OCI-LY1 (cell line): ENCODE data around the gene C17orf114.

Experiments
- H2AFZ ChIP-seq: fragments of 200-600 bp; sonication (generic), shearing (Covaris generic); 2 replicates; pipeline ENCODE4 v1.6.0; 2014; ENCODE audit warnings: antibody characterized with exemption, mild to moderate bottlenecking, low read length
- H3F3A ChIP-seq: fragments of 200-600 bp; sonication (generic), shearing (Covaris generic); 2 replicates; pipeline ENCODE4 v1.6.0; 2014; ENCODE audit warnings: mild to moderate bottlenecking, antibody characterized with exemption, low read length, moderate library complexity; ENCODE audit not compliant: insufficient read depth
- H3K27ac ChIP-seq: fragments of 200-600 bp; sonication (generic); 2 replicates; pipeline ENCODE4 v1.5.1; 2014; ENCODE audit warnings: low read length, mixed run types, mild to moderate bottlenecking, low read depth; ENCODE audit not compliant: poor library complexity, severe bottlenecking
- H3K27me3 ChIP-seq: fragments of 200-600 bp; sonication (generic); 2 replicates; pipeline ENCODE4 v1.6.0; 2014; ENCODE audit warnings: antibody characterized with exemption, mild to moderate bottlenecking, low read length, moderate library complexity; ENCODE audit not compliant: insufficient read depth
- H3K36me3 ChIP-seq: fragments of 200-600 bp; sonication (generic); 2 replicates; pipeline ENCODE4 v1.6.1; 2014; ENCODE audit warnings: mild to moderate bottlenecking, antibody characterized with exemption, low read length, moderate library complexity, mixed read lengths; ENCODE audit not compliant: insufficient read depth
- H3K4me1 ChIP-seq: fragments of 200-600 bp; sonication (generic); 2 replicates; pipeline ENCODE4 v1.5.1; 2014; ENCODE audit warnings: mild to moderate bottlenecking, low read length, moderate library complexity; ENCODE audit not compliant: insufficient read depth, severe bottlenecking
- H3K4me2 ChIP-seq: fragments of 200-600 bp; sonication (generic), shearing (Covaris generic); 2 replicates; pipeline ENCODE4 v1.6.1; 2014; ENCODE audit warnings: low read length
- H3K4me3 ChIP-seq: fragments of 200-600 bp; sonication (generic); 2 replicates; pipeline ENCODE4 v1.5.1; 2014; ENCODE audit warnings: low read length, low read depth, mild to moderate bottlenecking, mixed read lengths; ENCODE audit not compliant: poor library complexity, severe bottlenecking
- H3K79me2 ChIP-seq: fragments of 200-600 bp; shearing (Covaris generic); 2 replicates; pipeline ENCODE4 v1.6.1; 2016; ENCODE audit warnings: mixed run types, low read length, mixed read lengths; ENCODE audit not compliant: insufficient read depth
- H3K9ac ChIP-seq: fragments of 200-600 bp; sonication (generic), shearing (Covaris generic); 2 replicates; pipeline ENCODE4 v1.6.1; 2014; ENCODE audit warnings: mild to moderate bottlenecking, low read length, mixed read lengths
- H3K9me2 ChIP-seq: fragments of 200-600 bp; sonication (generic), shearing (Covaris generic); 2 replicates; pipeline ENCODE4 v1.6.1; 2014; ENCODE audit warnings: low read depth, mild to moderate bottlenecking, low read length, mixed read lengths
- H3K9me3 ChIP-seq: fragments of 200-600 bp; shearing (Covaris generic); 2 replicates; pipeline ENCODE4 v1.6.1; 2014; ENCODE audit warnings: low read length, mixed read lengths
- H4K20me1 ChIP-seq: fragments of 200-600 bp; sonication (generic), shearing (Covaris generic); 2 replicates; pipeline ENCODE4 v1.6.0; 2016; ENCODE audit warnings: mild to moderate bottlenecking, low read length; ENCODE audit not compliant: insufficient read depth
- EZH2 ChIP-seq: fragments of 200-600 bp; sonication (generic), shearing (Covaris generic); IDR thresholded peaks from 2 replicates; pipeline ENCODE4 v1.8.0; 2017; ENCODE audit warnings: borderline replicate concordance, mixed run types, mild to moderate bottlenecking, antibody characterized with exemption, low read length, moderate library complexity, mixed read lengths
- TF ChIP-seq, protein P1 (sequence below): fragments of 200-600 bp; sonication (generic), shearing (Covaris generic); IDR thresholded peaks from 2 replicates; pipeline ENCODE4 v1.5.1; 2017; ENCODE audit warnings: mild to moderate bottlenecking, antibody characterized with exemption, low read length, moderate library complexity, mixed read lengths

Gene C17orf114

DNA sequence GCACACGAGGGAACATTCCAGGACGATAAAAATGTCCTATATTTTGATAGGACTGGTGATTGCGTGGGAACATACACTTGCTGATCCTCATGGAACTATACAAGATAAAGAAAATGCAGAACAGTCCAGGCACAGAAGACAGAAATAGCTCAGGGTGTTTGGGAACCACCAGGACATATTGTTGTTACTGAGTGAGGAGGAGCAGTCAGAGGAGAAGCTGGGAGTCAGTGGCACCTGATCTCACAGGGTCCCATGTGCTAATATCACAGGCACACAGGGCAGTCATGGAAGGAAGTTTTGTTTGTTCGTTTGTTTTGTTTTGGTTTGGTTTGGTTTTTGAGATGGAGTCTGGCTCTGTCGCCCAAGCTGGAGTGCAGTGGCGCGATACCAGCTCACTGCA lies 10.6 kb upstream of the C17orf114 start:
- no peaks in the 10 kb centered on the region for H3K9me3 ChIP-seq
- H3K9me2 ChIP-seq: no peaks in the 10 kb centered on the region
- no peak overlapping the region for H2AFZ ChIP-seq
- H3K27ac ChIP-seq: no peak overlapping the region
- no peak overlapping the region for H3K9ac ChIP-seq
- no peaks in the 10 kb centered on the region for H4K20me1 ChIP-seq
- H3K36me3 ChIP-seq: no peaks in the 10 kb centered on the region; the same call in 1 of the 2 replicates
- no peaks in the 10 kb centered on the region for H3K79me2 ChIP-seq
- peaks cover 6% of the 10 kb centered on the region for H3K4me1 ChIP-seq
- H3K4me2 ChIP-seq: no peak overlapping the region
- TF ChIP-seq, protein P1, sequence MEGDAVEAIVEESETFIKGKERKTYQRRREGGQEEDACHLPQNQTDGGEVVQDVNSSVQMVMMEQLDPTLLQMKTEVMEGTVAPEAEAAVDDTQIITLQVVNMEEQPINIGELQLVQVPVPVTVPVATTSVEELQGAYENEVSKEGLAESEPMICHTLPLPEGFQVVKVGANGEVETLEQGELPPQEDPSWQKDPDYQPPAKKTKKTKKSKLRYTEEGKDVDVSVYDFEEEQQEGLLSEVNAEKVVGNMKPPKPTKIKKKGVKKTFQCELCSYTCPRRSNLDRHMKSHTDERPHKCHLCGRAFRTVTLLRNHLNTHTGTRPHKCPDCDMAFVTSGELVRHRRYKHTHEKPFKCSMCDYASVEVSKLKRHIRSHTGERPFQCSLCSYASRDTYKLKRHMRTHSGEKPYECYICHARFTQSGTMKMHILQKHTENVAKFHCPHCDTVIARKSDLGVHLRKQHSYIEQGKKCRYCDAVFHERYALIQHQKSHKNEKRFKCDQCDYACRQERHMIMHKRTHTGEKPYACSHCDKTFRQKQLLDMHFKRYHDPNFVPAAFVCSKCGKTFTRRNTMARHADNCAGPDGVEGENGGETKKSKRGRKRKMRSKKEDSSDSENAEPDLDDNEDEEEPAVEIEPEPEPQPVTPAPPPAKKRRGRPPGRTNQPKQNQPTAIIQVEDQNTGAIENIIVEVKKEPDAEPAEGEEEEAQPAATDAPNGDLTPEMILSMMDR: no peak
- TF ChIP-seq EZH2: no peak
- no peaks in the 10 kb centered on the region for H3K27me3 ChIP-seq
- H3K4me3 ChIP-seq: no peak overlapping the region
- H3F3A ChIP-seq: no peaks in the 10 kb centered on the region

DNA sequence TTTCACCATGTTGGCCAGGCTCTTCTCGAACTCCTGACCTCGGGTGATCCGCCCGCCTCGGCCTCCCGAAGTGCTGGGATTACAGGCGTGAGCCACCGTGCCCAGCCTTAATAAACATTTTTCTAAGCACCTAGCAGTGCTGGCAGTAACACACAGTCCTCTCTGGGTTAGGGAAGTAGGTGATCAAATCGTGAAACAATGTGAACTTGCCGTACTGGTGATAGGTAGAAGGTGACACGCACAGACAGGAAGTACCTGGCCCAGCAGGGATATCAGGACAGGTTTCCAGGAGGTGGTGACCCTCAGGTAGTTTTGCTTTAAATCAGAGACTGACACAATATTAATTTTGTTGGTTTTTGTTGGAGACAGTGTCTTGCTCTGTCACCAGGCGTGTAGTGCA lies 9.3 kb upstream of the C17orf114 start:
- Histone ChIP-seq H3K9ac (no peak overlapping the region), H3K4me1 (peaks cover 10% of the 10 kb centered on the region), H3K4me2 (no peak overlapping the region), H4K20me1 (no peaks in the 10 kb centered on the region), H3K27me3 (no peaks in the 10 kb centered on the region), H3K9me2 (no peaks in the 10 kb centered on the region), H3K79me2 (no peaks in the 10 kb centered on the region), H2AFZ (no peak overlapping the region), H3F3A (no peaks in the 10 kb centered on the region), H3K9me3 (no peaks in the 10 kb centered on the region), H3K36me3 (no peaks in the 10 kb centered on the region), H3K4me3 (no peak overlapping the region), H3K27ac (no peak overlapping the region)
- TF ChIP-seq, protein P1: no peak
- no peak for TF ChIP-seq EZH2

DNA sequence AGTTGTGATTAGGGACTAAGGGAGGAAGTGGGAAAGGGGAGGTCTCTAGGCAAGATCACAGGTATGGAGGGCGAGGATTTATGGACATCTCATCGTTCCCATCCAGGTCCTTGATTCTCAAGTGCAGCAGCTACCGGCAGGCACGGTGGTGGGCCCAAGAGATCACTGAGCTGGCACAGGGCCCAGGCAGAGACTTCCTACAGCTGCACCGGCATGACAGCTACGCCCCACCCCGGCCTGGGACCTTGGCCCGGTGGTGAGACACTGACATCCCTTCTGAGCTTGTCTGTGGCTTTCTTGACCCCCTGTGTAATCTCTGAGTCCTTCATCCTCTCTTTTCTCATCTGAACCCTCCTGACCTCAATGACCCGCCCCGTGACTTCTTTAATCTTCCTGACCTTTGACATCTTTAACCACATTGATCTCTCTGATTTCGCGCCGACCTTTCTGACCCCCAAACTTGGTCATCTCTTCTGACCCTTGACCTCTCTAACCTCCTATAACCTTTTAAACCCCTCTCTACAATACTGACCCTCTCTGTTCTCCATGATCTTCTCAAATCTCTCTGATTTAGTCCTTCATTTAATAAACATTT lies 8.7 kb upstream of the C17orf114 start:
- Histone ChIP-seq H3K27me3 (no peaks in the 10 kb centered on the region), H3K36me3 (no peaks in the 10 kb centered on the region), H3K9me3 (no peaks in the 10 kb centered on the region), H3K9ac (no peak overlapping the region), H3K27ac (no peak overlapping the region), H4K20me1 (no peaks in the 10 kb centered on the region), H3K4me3 (no peak overlapping the region), H3F3A (no peaks in the 10 kb centered on the region), H2AFZ (no peak overlapping the region), H3K79me2 (no peaks in the 10 kb centered on the region), H3K4me2 (no peak overlapping the region), H3K9me2 (no peaks in the 10 kb centered on the region), H3K4me1 (peaks cover 15% of the 10 kb centered on the region)
- TF ChIP-seq, protein P1: no peak
- no peak for TF ChIP-seq EZH2
